Uterus (tissue), 4 donors: ENCODE results near the gene CD2BP2. TPM values are rescaled to one million over a fixed set of nuclear protein-coding genes. Genes with fewer than 3 reads are reported as not detected.

ENCODE experiments used
- DNase-seq, 2 donors: peaks; one replicate each; pipeline ENCODE4 v3.0.0-alpha.2; 2019 to 2020
- H3K27ac ChIP-seq, 2 donors: fragments of 200-600 bp; sonication (generic); 1 replicate in 1 of 2; 2 replicates in 1 of 2; pipeline ENCODE4 v1.5.1; 2016 to 2018
- H3K27me3 ChIP-seq, 2 donors: fragments of 200-600 bp; sonication (generic); one replicate each; pipeline ENCODE4 v1.5.1; 2018 to 2019; ENCODE audit warnings: control low read depth in 1 of 2
- H3K36me3 ChIP-seq, 2 donors: fragments of 200-600 bp; sonication (generic); one replicate each; pipeline ENCODE4 v1.5.1; 2019; ENCODE audit warnings: control low read depth in 1 of 2
- H3K4me1 ChIP-seq, 2 donors: fragments of 200-600 bp; sonication (generic); one replicate each; pipeline ENCODE4 v1.5.1; 2018 to 2019; ENCODE audit warnings: control low read depth in 1 of 2
- H3K4me3 ChIP-seq, 2 donors: fragments of 200-600 bp; sonication (generic); 1 replicate in 1 of 2; 2 replicates in 1 of 2; pipeline ENCODE4 v1.5.1; 2018 to 2019; ENCODE audit warnings: mild to moderate bottlenecking in 1 of 2
- H3K9me3 ChIP-seq, 2 donors: fragments of 200-600 bp; sonication (generic); one replicate each; pipeline ENCODE4 v1.5.1; 2019; ENCODE audit warnings: control low read depth in 1 of 2
- POLR2A ChIP-seq, 2 donors: fragments of 450-650 bp; IDR thresholded peaks; one replicate each; pipeline ENCODE4 v1.6.1; 2016; ENCODE audit warnings: antibody characterized with exemption in 2 of 2, mild to moderate bottlenecking in 1 of 2, moderate library complexity in 1 of 2
- intact Hi-C: fragments of 100-400 bp; cut with DNase I; formaldehyde crosslinking; loops from one replicate; pipeline ENCODE4 v1.15.1; 2023; ENCODE audit warnings: low total_unique reads
- total RNA-seq, 4 donors: library from RNA; depleted of rRNA in 3 of 4; stranded (reverse); fragments of >200 nt in 3 of 4; gene quantifications; one replicate each; pipeline versions ENCODE4 v1.1.0 to v1.2.4, GENCODE V29; 2014 to 2023
- TF ChIP-seq, protein P1 (sequence below), 4 experiments: fragments of 200-600 bp in 2 of 4; fragments of 450-650 bp in 2 of 4; sonication (generic) in 2 of 4; IDR thresholded peaks; one replicate each; pipeline ENCODE4 v1.5.1; 2016 to 2019; ENCODE audit warnings: antibody characterized with exemption in 4 of 4, mild to moderate bottlenecking in 2 of 4, moderate library complexity in 1 of 4
- donor health status: DM: yes; HTN: yes; CAD: no.

CD2BP2 gene
- total RNA-seq, 4 donors from 2014 or later: 27.9 to 74.7 (median 32.8) TPM

DNA sequence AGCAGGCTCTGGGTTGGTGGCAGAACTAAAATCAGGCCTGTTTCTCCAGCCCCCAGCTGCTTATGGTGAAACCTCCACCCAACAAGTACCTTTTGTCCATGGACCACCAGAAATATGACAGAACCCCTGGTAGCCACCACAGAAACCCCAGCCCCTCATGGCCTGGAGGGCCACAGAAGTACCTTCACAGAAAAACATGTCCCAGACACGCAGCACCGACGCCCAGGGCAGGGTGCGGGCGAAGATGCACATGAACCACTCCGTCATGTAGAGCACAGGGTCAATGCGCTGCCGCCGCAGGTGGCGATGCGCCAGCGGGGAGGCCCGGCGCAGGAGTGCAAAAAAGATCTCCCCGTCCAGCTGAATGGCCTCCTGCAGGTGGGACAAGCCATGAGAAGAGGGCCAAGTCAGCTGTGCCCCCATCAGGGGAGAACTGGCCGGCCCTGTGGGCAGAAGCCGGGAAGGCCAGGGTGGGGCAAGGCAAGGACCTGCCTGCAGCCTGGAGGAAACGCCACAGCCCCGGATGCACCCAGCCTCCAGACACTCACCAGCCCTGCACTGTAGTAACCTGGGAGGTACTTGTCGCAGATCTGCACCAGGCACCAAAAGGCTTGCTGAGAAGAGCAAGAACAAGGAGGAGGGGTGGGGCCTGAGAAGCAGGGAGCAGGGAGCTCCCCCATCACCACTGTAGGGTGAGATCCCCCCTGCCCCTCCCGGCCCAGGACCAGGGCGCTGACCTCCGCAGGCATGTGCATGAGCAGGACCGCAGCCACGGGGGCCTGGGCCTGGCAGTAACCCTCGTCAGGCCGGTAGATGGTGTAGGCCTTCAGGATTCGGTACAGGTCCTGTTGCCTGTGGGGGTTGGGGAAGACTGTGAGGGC is 4.1 kb upstream of the CD2BP2 start:
- Histone ChIP-seq H3K27ac (no peak overlapping the region), H3K4me3 (no peak overlapping the region), H3K4me1 (peaks cover 7 to 12% of the 10 kb centered on the region in 2 donors), H3K9me3 (no peaks in the 10 kb centered on the region), H3K27me3 (no peaks in the 10 kb centered on the region), H3K36me3 (no peaks in the 10 kb centered on the region)
- TF ChIP-seq, protein P1, sequence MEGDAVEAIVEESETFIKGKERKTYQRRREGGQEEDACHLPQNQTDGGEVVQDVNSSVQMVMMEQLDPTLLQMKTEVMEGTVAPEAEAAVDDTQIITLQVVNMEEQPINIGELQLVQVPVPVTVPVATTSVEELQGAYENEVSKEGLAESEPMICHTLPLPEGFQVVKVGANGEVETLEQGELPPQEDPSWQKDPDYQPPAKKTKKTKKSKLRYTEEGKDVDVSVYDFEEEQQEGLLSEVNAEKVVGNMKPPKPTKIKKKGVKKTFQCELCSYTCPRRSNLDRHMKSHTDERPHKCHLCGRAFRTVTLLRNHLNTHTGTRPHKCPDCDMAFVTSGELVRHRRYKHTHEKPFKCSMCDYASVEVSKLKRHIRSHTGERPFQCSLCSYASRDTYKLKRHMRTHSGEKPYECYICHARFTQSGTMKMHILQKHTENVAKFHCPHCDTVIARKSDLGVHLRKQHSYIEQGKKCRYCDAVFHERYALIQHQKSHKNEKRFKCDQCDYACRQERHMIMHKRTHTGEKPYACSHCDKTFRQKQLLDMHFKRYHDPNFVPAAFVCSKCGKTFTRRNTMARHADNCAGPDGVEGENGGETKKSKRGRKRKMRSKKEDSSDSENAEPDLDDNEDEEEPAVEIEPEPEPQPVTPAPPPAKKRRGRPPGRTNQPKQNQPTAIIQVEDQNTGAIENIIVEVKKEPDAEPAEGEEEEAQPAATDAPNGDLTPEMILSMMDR (IDR thresholded peaks at IDR 0.05): no peak
- no peak for TF ChIP-seq POLR2A (IDR thresholded peaks at IDR 0.05)
- intact Hi-C loops: no loop called here
- no peak for DNase-seq

DNA sequence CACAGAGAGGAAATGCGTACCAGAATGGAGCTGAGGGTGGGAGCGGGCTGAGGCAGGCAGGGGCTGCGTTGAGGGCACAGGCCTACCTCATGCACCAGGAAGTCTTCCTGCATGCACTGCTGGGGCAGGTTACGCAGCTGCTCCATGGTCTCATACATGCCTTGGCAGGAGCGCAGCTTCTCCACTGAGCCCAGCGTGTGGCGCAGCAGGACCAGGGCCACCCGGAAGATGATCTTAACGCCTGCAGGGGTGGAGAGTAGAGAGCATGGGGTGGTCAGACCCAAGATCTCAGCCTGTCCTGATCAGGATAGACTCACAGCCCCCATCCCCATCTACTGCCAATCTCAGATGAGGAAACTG is 3.4 kb upstream of the CD2BP2 start:
- no peaks in the 10 kb centered on the region for H3K36me3 ChIP-seq
- TF ChIP-seq POLR2A (IDR thresholded peaks at IDR 0.05): no peak
- TF ChIP-seq, protein P1 (IDR thresholded peaks at IDR 0.05): no peak
- intact Hi-C loops: no loop called here
- H3K9me3 ChIP-seq: no peaks in the 10 kb centered on the region
- H3K4me1 ChIP-seq: peaks cover 10 to 15% of the 10 kb centered on the region in 2 donors
- H3K27ac ChIP-seq: no peak overlapping the region
- DNase-seq: no peak
- H3K4me3 ChIP-seq: no peak overlapping the region
- H3K27me3 ChIP-seq: no peaks in the 10 kb centered on the region

DNA sequence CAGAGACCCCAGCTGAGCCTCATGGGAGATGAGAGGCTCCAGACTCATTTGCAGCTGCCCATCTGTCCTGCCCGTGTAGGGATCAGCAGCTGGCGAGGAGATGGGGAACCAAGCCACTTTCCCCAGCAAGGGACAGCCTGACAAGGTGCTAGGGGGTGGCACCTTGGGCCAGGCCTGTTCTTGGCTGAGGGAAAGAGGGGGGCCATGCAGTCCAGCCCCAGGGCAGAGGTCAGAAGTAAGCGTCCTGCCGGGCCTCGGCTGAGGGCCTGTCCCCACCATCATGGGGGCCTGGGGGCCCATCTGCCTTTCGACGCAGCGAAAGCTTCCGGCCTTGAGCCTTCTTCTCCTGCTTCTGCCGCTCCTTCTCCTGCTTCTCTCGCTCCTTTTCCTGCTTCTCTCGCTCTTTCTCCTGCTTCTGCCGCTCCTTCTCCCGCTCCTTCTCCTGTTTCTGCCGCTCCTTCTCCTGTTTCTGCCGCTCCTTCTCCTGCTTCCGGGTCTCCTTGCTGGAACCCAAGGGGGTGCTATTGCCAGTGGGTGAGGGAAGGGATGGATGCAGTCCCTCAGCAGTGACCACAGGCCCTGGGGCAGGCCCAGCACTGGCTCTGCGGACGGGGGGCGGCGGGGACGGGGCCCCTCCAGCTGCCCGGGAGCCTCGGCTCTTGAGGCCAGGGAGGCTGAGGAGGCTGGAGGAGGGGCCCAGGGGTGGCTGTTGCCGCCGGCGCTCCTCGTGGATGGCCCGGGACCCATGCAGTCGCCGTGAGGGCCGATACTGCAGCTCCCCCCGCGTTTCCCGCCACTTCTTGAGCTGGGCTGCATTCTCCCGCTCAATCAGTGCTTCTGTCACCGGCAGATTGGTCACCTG is 2.8 kb upstream of the CD2BP2 start:
- intact Hi-C loops: no loop called here
- no peaks in the 10 kb centered on the region for H3K9me3 ChIP-seq
- no peak overlapping the region for H3K4me3 ChIP-seq
- no peaks in the 10 kb centered on the region for H3K27me3 ChIP-seq
- no peaks in the 10 kb centered on the region for H3K36me3 ChIP-seq
- H3K27ac ChIP-seq: no peak overlapping the region
- H3K4me1 ChIP-seq: peaks cover 11 to 15% of the 10 kb centered on the region in 2 donors
- DNase-seq: no peak
- no peak for TF ChIP-seq POLR2A (IDR thresholded peaks at IDR 0.05)
- TF ChIP-seq, protein P1 (IDR thresholded peaks at IDR 0.05): no peak

DNA sequence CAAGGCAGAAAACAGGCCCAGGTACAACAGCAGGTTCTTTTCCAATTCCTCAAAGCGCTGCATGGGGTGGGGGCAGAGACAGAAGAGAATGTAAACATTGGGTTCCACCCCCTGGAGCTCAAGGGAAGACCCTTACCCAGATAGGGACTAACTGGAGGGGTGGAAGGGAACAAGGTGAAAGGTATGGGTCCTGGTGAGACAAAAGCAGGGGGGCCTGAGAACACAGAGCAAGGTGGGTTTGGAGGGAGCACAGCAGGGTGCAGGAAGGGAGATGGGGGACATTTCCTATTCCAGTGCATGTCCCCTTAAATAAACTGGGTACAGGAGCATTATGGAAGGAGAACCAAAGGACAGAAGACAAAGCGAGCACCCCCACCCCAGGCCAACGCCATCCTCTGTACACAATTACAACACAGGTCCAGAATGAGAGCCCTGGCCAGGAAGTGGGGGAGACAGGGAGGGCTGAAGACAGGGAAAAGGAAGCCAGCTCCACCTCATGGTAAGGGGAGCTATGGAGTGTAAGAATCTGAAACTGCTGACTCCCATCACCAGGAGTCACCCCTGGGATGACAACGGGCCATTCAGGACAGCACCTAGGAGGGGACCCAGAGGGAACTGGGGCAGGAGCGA is 2.1 kb upstream of the CD2BP2 start:
- no peaks in the 10 kb centered on the region for H3K36me3 ChIP-seq
- peaks cover 18 to 21% of the 10 kb centered on the region in 2 donors for H3K4me1 ChIP-seq
- no peak overlapping the region for H3K27ac ChIP-seq
- TF ChIP-seq, protein P1 (IDR thresholded peaks at IDR 0.05): no peak
- TF ChIP-seq POLR2A (IDR thresholded peaks at IDR 0.05): no peak
- no peak for DNase-seq
- no peaks in the 10 kb centered on the region for H3K27me3 ChIP-seq
- H3K4me3 ChIP-seq: no peak overlapping the region
- no peaks in the 10 kb centered on the region for H3K9me3 ChIP-seq
- intact Hi-C loops: no loop called here
